H9 (cell line): ENCODE results near the gene PTPRN2. TPM values are rescaled to one million over a fixed set of nuclear protein-coding genes. Genes with fewer than 3 reads are reported as not detected.

Experiments
- DNase-seq: peaks from one replicate; pipeline ENCODE4 v3.0.0-alpha.2; 2017
- H2AFZ ChIP-seq: one replicate; pipeline ENCODE4 v1.6.1; 2013; ENCODE audit warnings: mild to moderate bottlenecking, low read length, control low read depth, moderate library complexity
- H2AK5ac ChIP-seq: 2 replicates; pipeline ENCODE4 v1.6.1; 2013; ENCODE audit warnings: low read length, control low read depth, mixed read lengths; ENCODE audit not compliant: insufficient read length
- H2BK120ac ChIP-seq: one replicate; pipeline ENCODE4 v1.6.1; 2013; ENCODE audit warnings: low read depth, mild to moderate bottlenecking, low read length, control low read depth, inconsistent platforms; ENCODE audit not compliant: poor library complexity, severe bottlenecking
- H2BK12ac ChIP-seq: 2 replicates; pipeline ENCODE4 v1.6.1; 2013; ENCODE audit warnings: low read length, control low read depth, mixed read lengths, low read depth; ENCODE audit not compliant: insufficient read length
- H2BK15ac ChIP-seq: 2 replicates; pipeline ENCODE4 v1.6.1; 2013; ENCODE audit warnings: low read depth, low read length, control low read depth
- H2BK20ac ChIP-seq: one replicate; pipeline ENCODE4 v1.6.1; 2013; ENCODE audit warnings: low read depth, mild to moderate bottlenecking, low read length, control low read depth, inconsistent platforms; ENCODE audit not compliant: poor library complexity, severe bottlenecking
- H2BK5ac ChIP-seq: 2 replicates; pipeline ENCODE4 v1.6.1; 2013; ENCODE audit warnings: low read length, control low read depth, mixed read lengths; ENCODE audit not compliant: insufficient read length
- H3K14ac ChIP-seq: 2 replicates; pipeline ENCODE4 v1.6.1; 2013; ENCODE audit warnings: low read length, control low read depth; ENCODE audit not compliant: insufficient read depth
- H3K18ac ChIP-seq: 2 replicates; pipeline ENCODE4 v1.6.1; 2013; ENCODE audit warnings: low read depth, mild to moderate bottlenecking, mixed read lengths, low read length, control low read depth; ENCODE audit not compliant: insufficient read length
- H3K23ac ChIP-seq: 2 replicates; pipeline ENCODE4 v1.6.1; 2013; ENCODE audit warnings: low read length, control low read depth, mixed read lengths, low read depth; ENCODE audit not compliant: insufficient read length
- H3K23me2 ChIP-seq: 2 replicates; pipeline ENCODE4 v1.6.1; 2013; ENCODE audit warnings: low read depth, mild to moderate bottlenecking, mixed read lengths, low read length, control low read depth; ENCODE audit not compliant: insufficient read length, poor library complexity, severe bottlenecking
- H3K27ac ChIP-seq: 2 replicates; pipeline ENCODE4 v1.5.1; 2013; ENCODE audit warnings: low read length, control low read depth, mixed read lengths, low read depth; ENCODE audit not compliant: insufficient read length
- H3K27me3 ChIP-seq: 2 replicates; pipeline ENCODE4 v1.6.1; 2013; ENCODE audit warnings: low read length, control low read depth, inconsistent platforms; ENCODE audit not compliant: insufficient read depth
- H3K4ac ChIP-seq: 2 replicates; pipeline ENCODE4 v1.6.1; 2013; ENCODE audit warnings: low read depth, mild to moderate bottlenecking, control low read depth, inconsistent platforms, low read length, moderate library complexity
- H3K4me1 ChIP-seq: 2 replicates; pipeline ENCODE4 v1.6.1; 2013; ENCODE audit warnings: low read length, control low read depth, inconsistent platforms; ENCODE audit not compliant: insufficient read depth
- H3K4me2 ChIP-seq: 2 replicates; pipeline ENCODE4 v1.6.1; 2013; ENCODE audit warnings: low read length, control low read depth, mixed read lengths; ENCODE audit not compliant: insufficient read length, insufficient read depth
- H3K56ac ChIP-seq: 2 replicates; pipeline ENCODE4 v1.6.1; 2013; ENCODE audit warnings: low read depth, mild to moderate bottlenecking, mixed read lengths, low read length, control low read depth; ENCODE audit not compliant: insufficient read length
- H3K79me1 ChIP-seq: 2 replicates; pipeline ENCODE4 v1.6.1; 2013; ENCODE audit warnings: low read depth, mild to moderate bottlenecking, moderate library complexity, low read length, control low read depth, inconsistent platforms; ENCODE audit not compliant: insufficient read depth, poor library complexity, severe bottlenecking
- H3K79me2 ChIP-seq: 2 replicates; pipeline ENCODE4 v1.6.1; 2013; ENCODE audit warnings: low read length, control low read depth, inconsistent platforms; ENCODE audit not compliant: insufficient read depth
- H3K9ac ChIP-seq: 2 replicates; pipeline ENCODE4 v1.6.1; 2013; ENCODE audit warnings: low read length, control low read depth, mixed read lengths; ENCODE audit not compliant: insufficient read length; ENCODE audit errors: extremely low read depth
- H3K9me3 ChIP-seq: one replicate; pipeline ENCODE4 v1.6.1; 2013; ENCODE audit warnings: low read depth, low read length, inconsistent platforms; ENCODE audit not compliant: control insufficient read depth
- H3T11ph ChIP-seq: one replicate; pipeline ENCODE4 v1.6.1; 2013; ENCODE audit warnings: mild to moderate bottlenecking, low read length, control low read depth, inconsistent platforms
- H4K20me1 ChIP-seq: one replicate; pipeline ENCODE4 v1.6.1; 2013; ENCODE audit not compliant: control insufficient read depth, insufficient read length, insufficient read depth
- H4K5ac ChIP-seq: 2 replicates; pipeline ENCODE4 v1.6.1; 2013; ENCODE audit warnings: low read depth, mild to moderate bottlenecking, mixed read lengths, low read length, control low read depth; ENCODE audit not compliant: insufficient read length
- H4K8ac ChIP-seq: replicated peaks from 2 replicates; pipeline ENCODE4 v1.6.1; 2013; ENCODE audit warnings: low read length, control low read depth, mixed read lengths, low read depth; ENCODE audit not compliant: insufficient read length
- H4K91ac ChIP-seq: 2 replicates; pipeline ENCODE4 v1.6.1; 2013; ENCODE audit warnings: low read depth, mild to moderate bottlenecking, moderate library complexity, mixed read lengths, low read length, control low read depth; ENCODE audit not compliant: insufficient read length
- H3K27ac Mint-ChIP-seq, 3 experiments: 2 replicates in 2 of 3; 3 replicates in 1 of 3; pipeline ENCODE4 v1.8.0; 2020 to 2021; ENCODE audit warnings: mixed read lengths in 3 of 3, mild to moderate bottlenecking in 1 of 3, moderate library complexity in 1 of 3
- H3K27me3 Mint-ChIP-seq: 2 replicates; pipeline ENCODE4 v1.8.0; 2021; ENCODE audit warnings: low read depth, mild to moderate bottlenecking, moderate library complexity, mixed read lengths
- H3K36me3 Mint-ChIP-seq, 3 experiments: 2 replicates in 2 of 3; 3 replicates in 1 of 3; pipeline ENCODE4 v1.8.0; 2020 to 2021; ENCODE audit warnings: low read depth in 3 of 3, mixed read lengths in 3 of 3; ENCODE audit not compliant: insufficient read depth in 1 of 3
- H3K4me1 Mint-ChIP-seq, 2 experiments: 2 replicates each; pipeline ENCODE4 v1.8.0; 2020; ENCODE audit warnings: mixed read lengths in 2 of 2
- H3K4me3 Mint-ChIP-seq, 2 experiments: 2 replicates in 1 of 2; 3 replicates in 1 of 2; pipeline ENCODE4 v1.8.0; 2020 to 2021; ENCODE audit warnings: mild to moderate bottlenecking in 2 of 2, mixed read lengths in 2 of 2, moderate library complexity in 1 of 2
- H3K9me3 Mint-ChIP-seq, 2 experiments: 2 replicates in 1 of 2; 3 replicates in 1 of 2; pipeline ENCODE4 v1.8.0; 2020; ENCODE audit warnings: mild to moderate bottlenecking in 2 of 2, mixed read lengths in 2 of 2, moderate library complexity in 1 of 2
- WGBS: extraction: QIAGEN DNeasy Blood & Tissue Kit; methylation state at CpG from one replicate; pipeline ENCODE4 v1.1.7; 2013; ENCODE audit warnings: missing lambda C conversion rate, low lambda C conversion rate, mixed read lengths; ENCODE audit not compliant: insufficient read length; ENCODE audit errors: extremely low coverage; 5-methylcytosine and 5-hydroxymethylcytosine counted together
- total RNA-seq: library from RNA; stranded (reverse); gene quantifications from 2 replicates; pipeline ENCODE4 v1.2.1, GENCODE V29; 2021
- TF ChIP-seq, protein P1 (sequence below): fragments of 200-600 bp; sonication (generic); conservative IDR thresholded peaks from 3 replicates; pipeline ENCODE4 v1.8.0; 2021; ENCODE audit warnings: antibody characterized with exemption, mild to moderate bottlenecking

PTPRN2 gene
- total RNA-seq, 1 experiment from 2014 or later: 5.2 TPM

- no peak overlapping the region for H4K8ac ChIP-seq
- no peak overlapping the region for H3K4me3 Mint-ChIP-seq
- H2BK15ac ChIP-seq: no peak overlapping the region
- no peaks in the 10 kb centered on the region for H3K79me1 ChIP-seq
- no peak overlapping the region for H4K91ac ChIP-seq
- H2AFZ ChIP-seq: no peak overlapping the region
- H3K9ac ChIP-seq: no peak overlapping the region
- H3K36me3 Mint-ChIP-seq: no peaks in the 10 kb centered on the region; a peak in 1 of 7 replicates
- TF ChIP-seq, protein P1, sequence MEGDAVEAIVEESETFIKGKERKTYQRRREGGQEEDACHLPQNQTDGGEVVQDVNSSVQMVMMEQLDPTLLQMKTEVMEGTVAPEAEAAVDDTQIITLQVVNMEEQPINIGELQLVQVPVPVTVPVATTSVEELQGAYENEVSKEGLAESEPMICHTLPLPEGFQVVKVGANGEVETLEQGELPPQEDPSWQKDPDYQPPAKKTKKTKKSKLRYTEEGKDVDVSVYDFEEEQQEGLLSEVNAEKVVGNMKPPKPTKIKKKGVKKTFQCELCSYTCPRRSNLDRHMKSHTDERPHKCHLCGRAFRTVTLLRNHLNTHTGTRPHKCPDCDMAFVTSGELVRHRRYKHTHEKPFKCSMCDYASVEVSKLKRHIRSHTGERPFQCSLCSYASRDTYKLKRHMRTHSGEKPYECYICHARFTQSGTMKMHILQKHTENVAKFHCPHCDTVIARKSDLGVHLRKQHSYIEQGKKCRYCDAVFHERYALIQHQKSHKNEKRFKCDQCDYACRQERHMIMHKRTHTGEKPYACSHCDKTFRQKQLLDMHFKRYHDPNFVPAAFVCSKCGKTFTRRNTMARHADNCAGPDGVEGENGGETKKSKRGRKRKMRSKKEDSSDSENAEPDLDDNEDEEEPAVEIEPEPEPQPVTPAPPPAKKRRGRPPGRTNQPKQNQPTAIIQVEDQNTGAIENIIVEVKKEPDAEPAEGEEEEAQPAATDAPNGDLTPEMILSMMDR: no peak
- H4K5ac ChIP-seq: no peak overlapping the region
- DNase-seq: no peak
- no peak overlapping the region for H3K27ac Mint-ChIP-seq
- no peaks in the 10 kb centered on the region for H3K79me2 ChIP-seq
- H3K27ac ChIP-seq: no peak overlapping the region
- no peaks in the 10 kb centered on the region for H4K20me1 ChIP-seq
- no peak overlapping the region for H3T11ph ChIP-seq
- peaks cover 0 to 5% of the 10 kb centered on the region in 2 experiments; a peak in 1 of 4 replicates for H3K4me1 Mint-ChIP-seq
- H3K23me2 ChIP-seq: no peaks in the 10 kb centered on the region
- H3K9me3 ChIP-seq: no peaks in the 10 kb centered on the region
- peaks cover 87% of the 10 kb centered on the region for H3K27me3 Mint-ChIP-seq
- H2BK12ac ChIP-seq: no peak overlapping the region
- no peak overlapping the region for H3K4me2 ChIP-seq
- H3K18ac ChIP-seq: no peak overlapping the region
- H3K4ac ChIP-seq: no peak overlapping the region
- peaks cover 4 to 8% of the 10 kb centered on the region in 2 experiments; a peak in 4 of 5 replicates for H3K9me3 Mint-ChIP-seq
- no peaks in the 10 kb centered on the region; the same call in 1 of the 2 replicates for H3K27me3 ChIP-seq
- H2BK120ac ChIP-seq: no peak overlapping the region
- no peak overlapping the region for H3K23ac ChIP-seq
- no peak overlapping the region for H2AK5ac ChIP-seq
- no peak overlapping the region for H3K56ac ChIP-seq
- no peak overlapping the region for H2BK20ac ChIP-seq
- no peak overlapping the region for H3K14ac ChIP-seq
- no peaks in the 10 kb centered on the region for H3K4me1 ChIP-seq
- no peak overlapping the region for H2BK5ac ChIP-seq
- no CpG with 5 or more reads among the region's 4 CpGs for WGBS
These were observed 1093.8 kb downstream of the PTPRN2 start for GRCh38 chr7:157493776-157494175.
